ENCODE measurements around the gene RNU6-1.

The RNU6-1 gene

DNA sequence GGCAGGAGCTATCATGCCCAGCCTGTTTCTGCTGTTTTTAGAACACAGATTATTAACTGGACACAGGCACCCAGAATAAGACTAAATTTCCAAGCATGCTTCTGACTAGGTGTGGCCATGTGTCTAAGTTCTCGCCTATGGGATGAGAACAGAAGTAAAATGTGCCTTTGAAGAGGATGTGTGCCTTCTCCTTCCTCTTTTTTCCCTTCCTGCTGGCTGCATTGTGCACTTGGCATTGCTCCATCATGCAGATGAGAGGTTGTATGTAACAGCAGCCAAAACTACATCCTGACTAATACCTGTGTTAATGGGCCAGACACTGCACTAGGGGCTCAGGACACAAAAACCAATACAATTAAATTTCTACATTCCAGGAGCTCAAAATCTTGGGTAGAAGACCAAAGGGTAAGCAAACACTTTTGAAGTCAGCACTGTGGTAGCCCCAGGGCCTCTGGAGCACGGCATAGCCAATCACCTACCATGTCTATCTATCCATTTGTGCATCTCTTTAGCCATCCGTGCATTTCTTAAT, 40.9 kb upstream of the RNU6-1 start:
- Histone ChIP-seq H3K27ac (ENCODE audit: low read depth, low read length) (no peak overlapping the region), H3K9me3 (ENCODE audit: insufficient read depth, low read depth, low read length) (no peaks in the 10 kb centered on the region), H2AK5ac (ENCODE audit: low read length) (no peak overlapping the region), H3K4ac (ENCODE audit: low read depth, low read length) (no peak overlapping the region), H3K23ac (ENCODE audit: low read length) (no peak overlapping the region), H2BK12ac (ENCODE audit: low read length) (no peak overlapping the region), H4K91ac (ENCODE audit: low read depth, low read length) (no peak overlapping the region), H2AFZ (ENCODE audit: insufficient read depth, low read length, poor library complexity) (no peak overlapping the region), H3K4me3 (ENCODE audit: low read depth, low read length) (no peak overlapping the region), H3K27me3 (ENCODE audit: insufficient read depth, low read length) (no peaks in the 10 kb centered on the region), H4K8ac (ENCODE audit: low read depth, low read length) (no peak overlapping the region), H2BK5ac (ENCODE audit: low read depth, low read length, poor library complexity) (no peak overlapping the region), H3K4me1 (ENCODE audit: control insufficient read depth in 1 of 2, insufficient read depth in 2 of 2, low read length in 2 of 2) (peaks cover 6% of the 10 kb centered on the region in 2 experiments), H3K4me2 (ENCODE audit: low read length) (no peak overlapping the region), H3K9ac (ENCODE audit: low read length) (no peak overlapping the region), H3K14ac (ENCODE audit: low read length) (no peak overlapping the region), H3K79me1 (ENCODE audit: low read length) (peaks cover 7% of the 10 kb centered on the region), H4K12ac (ENCODE audit: low read depth, low read length) (no peak overlapping the region), H3K18ac (ENCODE audit: low read length) (no peak overlapping the region), H2BK120ac (ENCODE audit: insufficient read depth, low read length, poor library complexity) (no peak overlapping the region), H3K36me3 (ENCODE audit: control insufficient read depth in 1 of 2, insufficient read depth in 2 of 2, low read length in 2 of 2) (no peaks in the 10 kb centered on the region), H3K79me2 (ENCODE audit: control insufficient read depth, insufficient read depth, low read length, poor library complexity) (no peaks in the 10 kb centered on the region)
- WGBS (ENCODE audit: extremely low coverage, insufficient coverage, insufficient read length) = no CpG with 5 or more reads among the region's 3 CpGs
- DNase-seq = no peak

DNA sequence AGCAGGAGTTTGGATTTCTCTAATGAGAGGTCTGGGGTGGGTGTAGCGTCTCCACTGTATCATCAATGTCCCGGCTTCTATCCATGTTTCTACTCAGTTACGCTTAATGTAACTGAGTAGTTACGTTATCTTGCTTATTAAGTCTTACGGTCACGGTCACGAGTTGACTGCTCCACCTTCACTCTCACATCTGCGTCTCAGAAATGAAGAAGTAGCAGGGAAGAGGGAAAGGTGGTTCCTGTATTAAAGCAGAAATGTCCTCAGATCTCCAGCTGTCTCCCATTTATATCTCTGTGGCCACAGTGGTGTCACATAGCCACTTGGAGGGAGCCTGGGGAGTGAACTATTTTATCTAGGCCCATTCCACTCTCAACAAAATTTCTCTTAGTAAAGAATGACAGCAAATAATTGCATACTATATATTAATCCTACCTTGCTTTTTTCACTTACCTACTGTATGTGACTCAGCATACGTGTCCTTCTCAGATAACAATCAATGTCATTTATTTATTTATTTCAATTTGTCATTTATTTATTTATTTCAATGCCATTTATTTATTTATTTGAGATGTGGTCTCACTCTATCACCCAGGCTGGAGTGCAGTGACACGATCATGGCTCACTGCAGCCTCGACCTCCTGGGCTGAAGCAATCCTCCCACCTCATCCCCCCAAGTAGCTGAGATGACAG, 39.7 kb upstream of the RNU6-1 start:
- no peak overlapping the region for H2AFZ ChIP-seq (ENCODE audit: insufficient read depth, low read length, poor library complexity)
- H3K9ac ChIP-seq (ENCODE audit: low read length) = no peak overlapping the region
- no peak overlapping the region for H3K4me3 ChIP-seq (ENCODE audit: low read depth, low read length)
- no peak overlapping the region for H2BK5ac ChIP-seq (ENCODE audit: low read depth, low read length, poor library complexity)
- no peak overlapping the region for H3K14ac ChIP-seq (ENCODE audit: low read length)
- no peak overlapping the region for H4K8ac ChIP-seq (ENCODE audit: low read depth, low read length)
- H3K4me1 ChIP-seq (ENCODE audit: control insufficient read depth in 1 of 2, insufficient read depth in 2 of 2, low read length in 2 of 2) = peaks cover 6% of the 10 kb centered on the region in 2 experiments
- no CpG with 5 or more reads among the region's 11 CpGs for WGBS (ENCODE audit: extremely low coverage, insufficient coverage, insufficient read length)
- no peaks in the 10 kb centered on the region for H3K27me3 ChIP-seq (ENCODE audit: insufficient read depth, low read length)
- no peaks in the 10 kb centered on the region for H3K79me2 ChIP-seq (ENCODE audit: control insufficient read depth, insufficient read depth, low read length, poor library complexity)
- no peak overlapping the region for H4K12ac ChIP-seq (ENCODE audit: low read depth, low read length)
- no peak overlapping the region for H3K4ac ChIP-seq (ENCODE audit: low read depth, low read length)
- H2BK12ac ChIP-seq (ENCODE audit: low read length) = no peak overlapping the region
- no peak overlapping the region for H3K4me2 ChIP-seq (ENCODE audit: low read length)
- H2BK120ac ChIP-seq (ENCODE audit: insufficient read depth, low read length, poor library complexity) = no peak overlapping the region
- DNase-seq = no peak
- peaks cover 3% of the 10 kb centered on the region for H3K79me1 ChIP-seq (ENCODE audit: low read length)
- H3K23ac ChIP-seq (ENCODE audit: low read length) = no peak overlapping the region
- H3K18ac ChIP-seq (ENCODE audit: low read length) = no peak overlapping the region
- no peaks in the 10 kb centered on the region for H3K36me3 ChIP-seq (ENCODE audit: control insufficient read depth in 1 of 2, insufficient read depth in 2 of 2, low read length in 2 of 2)
- H4K91ac ChIP-seq (ENCODE audit: low read depth, low read length) = no peak overlapping the region
- no peak overlapping the region for H2AK5ac ChIP-seq (ENCODE audit: low read length)
- no peaks in the 10 kb centered on the region for H3K9me3 ChIP-seq (ENCODE audit: insufficient read depth, low read depth, low read length)
- no peak overlapping the region for H3K27ac ChIP-seq (ENCODE audit: low read depth, low read length)

DNA sequence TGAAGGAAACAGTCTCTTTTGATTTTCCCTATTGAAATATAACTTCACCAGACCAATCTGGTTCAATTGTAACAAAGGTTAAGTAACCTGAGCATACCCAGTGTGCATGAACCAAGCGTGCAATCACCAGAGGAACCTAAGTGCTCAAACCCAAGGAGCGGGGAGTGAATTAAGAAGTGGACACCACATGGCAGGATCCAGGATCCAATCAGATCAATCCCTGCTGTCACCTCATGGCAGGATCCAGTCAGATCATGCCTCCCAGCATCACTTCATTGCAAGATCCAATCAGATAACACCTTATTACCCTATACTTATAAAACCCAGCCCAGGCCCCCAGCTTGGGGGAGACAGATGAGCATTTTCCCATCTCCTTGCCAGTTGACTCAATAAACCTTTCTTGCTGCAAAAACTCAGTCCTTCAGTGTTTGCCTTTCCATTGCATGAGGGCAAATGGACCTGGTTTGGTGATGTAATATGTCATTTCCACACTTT, 38.9 kb upstream of the RNU6-1 start:
- no peak overlapping the region for H3K27ac ChIP-seq (ENCODE audit: low read depth, low read length)
- H2BK12ac ChIP-seq (ENCODE audit: low read length) = no peak overlapping the region
- no peak overlapping the region for H2AK5ac ChIP-seq (ENCODE audit: low read length)
- H3K36me3 ChIP-seq (ENCODE audit: control insufficient read depth in 1 of 2, insufficient read depth in 2 of 2, low read length in 2 of 2) = no peaks in the 10 kb centered on the region
- H4K8ac ChIP-seq (ENCODE audit: low read depth, low read length) = no peak overlapping the region
- peaks cover 1% of the 10 kb centered on the region for H3K9me3 ChIP-seq (ENCODE audit: insufficient read depth, low read depth, low read length)
- DNase-seq = no peak
- no peak overlapping the region for H3K23ac ChIP-seq (ENCODE audit: low read length)
- H4K91ac ChIP-seq (ENCODE audit: low read depth, low read length) = no peak overlapping the region
- no peak overlapping the region for H4K12ac ChIP-seq (ENCODE audit: low read depth, low read length)
- no CpG with 5 or more reads among the region's 2 CpGs for WGBS (ENCODE audit: extremely low coverage, insufficient coverage, insufficient read length)
- no peak overlapping the region for H3K9ac ChIP-seq (ENCODE audit: low read length)
- H2BK120ac ChIP-seq (ENCODE audit: insufficient read depth, low read length, poor library complexity) = no peak overlapping the region
- no peak overlapping the region for H3K4ac ChIP-seq (ENCODE audit: low read depth, low read length)
- H3K4me3 ChIP-seq (ENCODE audit: low read depth, low read length) = no peak overlapping the region
- no peaks in the 10 kb centered on the region for H3K4me1 ChIP-seq (ENCODE audit: control insufficient read depth in 1 of 2, insufficient read depth in 2 of 2, low read length in 2 of 2)
- H3K4me2 ChIP-seq (ENCODE audit: low read length) = no peak overlapping the region
- H2AFZ ChIP-seq (ENCODE audit: insufficient read depth, low read length, poor library complexity) = no peak overlapping the region
- no peaks in the 10 kb centered on the region for H3K27me3 ChIP-seq (ENCODE audit: insufficient read depth, low read length)
- no peak overlapping the region for H3K18ac ChIP-seq (ENCODE audit: low read length)
- H3K14ac ChIP-seq (ENCODE audit: low read length) = no peak overlapping the region
- H3K79me1 ChIP-seq (ENCODE audit: low read length) = no peaks in the 10 kb centered on the region
- no peaks in the 10 kb centered on the region for H3K79me2 ChIP-seq (ENCODE audit: control insufficient read depth, insufficient read depth, low read length, poor library complexity)
- no peak overlapping the region for H2BK5ac ChIP-seq (ENCODE audit: low read depth, low read length, poor library complexity)

GRCh38 chr15:67873777-67874176, 33.9 kb upstream of the RNU6-1 start:
- no peak overlapping the region for H3K4ac ChIP-seq (ENCODE audit: low read depth, low read length)
- DNase-seq = no peak
- H3K36me3 ChIP-seq (ENCODE audit: control insufficient read depth in 1 of 2, insufficient read depth in 2 of 2, low read length in 2 of 2) = no peaks in the 10 kb centered on the region
- H3K4me3 ChIP-seq (ENCODE audit: low read depth, low read length) = no peak overlapping the region
- no peak overlapping the region for H2BK12ac ChIP-seq (ENCODE audit: low read length)
- H3K27ac ChIP-seq (ENCODE audit: low read depth, low read length) = no peak overlapping the region
- H4K8ac ChIP-seq (ENCODE audit: low read depth, low read length) = no peak overlapping the region
- H3K4me2 ChIP-seq (ENCODE audit: low read length) = no peak overlapping the region
- no peak overlapping the region for H4K12ac ChIP-seq (ENCODE audit: low read depth, low read length)
- H2BK120ac ChIP-seq (ENCODE audit: insufficient read depth, low read length, poor library complexity) = no peak overlapping the region
- no peaks in the 10 kb centered on the region for H3K4me1 ChIP-seq (ENCODE audit: control insufficient read depth in 1 of 2, insufficient read depth in 2 of 2, low read length in 2 of 2)
- H3K79me1 ChIP-seq (ENCODE audit: low read length) = no peaks in the 10 kb centered on the region
- H4K91ac ChIP-seq (ENCODE audit: low read depth, low read length) = no peak overlapping the region
- no peak overlapping the region for H3K18ac ChIP-seq (ENCODE audit: low read length)
- no peak overlapping the region for H3K9ac ChIP-seq (ENCODE audit: low read length)
- H2BK5ac ChIP-seq (ENCODE audit: low read depth, low read length, poor library complexity) = no peak overlapping the region
- H3K23ac ChIP-seq (ENCODE audit: low read length) = peak overlapping the region; percentile 3
- H3K14ac ChIP-seq (ENCODE audit: low read length) = no peak overlapping the region
- no peak overlapping the region for H2AK5ac ChIP-seq (ENCODE audit: low read length)
- no peaks in the 10 kb centered on the region for H3K79me2 ChIP-seq (ENCODE audit: control insufficient read depth, insufficient read depth, low read length, poor library complexity)
- WGBS (ENCODE audit: extremely low coverage, insufficient coverage, insufficient read length) = no CpG with 5 or more reads among the region's 3 CpGs
- no peaks in the 10 kb centered on the region for H3K27me3 ChIP-seq (ENCODE audit: insufficient read depth, low read length)
- H3K9me3 ChIP-seq (ENCODE audit: insufficient read depth, low read depth, low read length) = peaks cover 4% of the 10 kb centered on the region
- H2AFZ ChIP-seq (ENCODE audit: insufficient read depth, low read length, poor library complexity) = no peak overlapping the region

Data from trophoblast cell (in vitro differentiated cells and primary cell).